GM12864 (cell line): ENCODE results near the gene TRIO.

ENCODE experiments used
- DNase-seq: peaks from one replicate; pipeline ENCODE4 v3.0.0-alpha.2; 2011; ENCODE audit warnings: low read depth
- H3K4me3 ChIP-seq: 2 replicates; pipeline ENCODE4 v1.5.1; 2011; ENCODE audit warnings: mild to moderate bottlenecking, low read depth, low read length, control low read depth
- TF ChIP-seq, protein P1 (sequence below): IDR thresholded peaks from 2 replicates; pipeline ENCODE4 v1.5.1; 2011; ENCODE audit warnings: low read depth, mild to moderate bottlenecking, moderate library complexity, low read length, control low read depth, inconsistent platforms; ENCODE audit errors: missing control alignments

TRIO gene

DNA sequence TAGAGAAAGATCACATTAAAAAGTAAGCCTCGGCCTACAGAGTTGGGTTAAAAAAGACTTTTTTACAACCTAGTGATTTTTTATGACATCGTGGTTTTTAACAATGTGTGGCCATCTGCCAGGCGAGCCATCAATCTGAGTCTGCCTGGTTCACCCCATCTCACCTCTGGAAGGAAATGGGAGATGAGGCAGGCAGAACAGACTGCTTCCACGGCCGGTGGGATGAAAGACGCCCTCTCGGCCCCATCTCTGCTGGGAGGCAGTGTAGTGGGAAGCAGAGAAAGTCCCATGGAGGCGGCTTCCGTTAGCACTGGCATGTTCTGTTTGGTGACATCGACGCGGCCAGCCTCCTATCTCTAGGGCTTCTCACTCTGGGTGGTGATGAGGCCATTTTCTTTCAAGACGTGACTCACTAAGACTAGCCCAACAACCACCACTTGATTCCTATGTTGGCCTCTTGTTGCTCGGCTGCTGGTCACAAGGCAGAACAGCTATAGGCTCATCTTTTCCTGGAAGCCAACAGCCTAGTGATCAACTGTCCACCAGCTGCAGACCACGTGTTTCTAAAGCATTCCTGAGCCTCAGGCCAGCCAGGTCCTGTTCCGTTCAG is 306.0 kb downstream of the TRIO start:
- no peak for DNase-seq
- TF ChIP-seq, protein P1, sequence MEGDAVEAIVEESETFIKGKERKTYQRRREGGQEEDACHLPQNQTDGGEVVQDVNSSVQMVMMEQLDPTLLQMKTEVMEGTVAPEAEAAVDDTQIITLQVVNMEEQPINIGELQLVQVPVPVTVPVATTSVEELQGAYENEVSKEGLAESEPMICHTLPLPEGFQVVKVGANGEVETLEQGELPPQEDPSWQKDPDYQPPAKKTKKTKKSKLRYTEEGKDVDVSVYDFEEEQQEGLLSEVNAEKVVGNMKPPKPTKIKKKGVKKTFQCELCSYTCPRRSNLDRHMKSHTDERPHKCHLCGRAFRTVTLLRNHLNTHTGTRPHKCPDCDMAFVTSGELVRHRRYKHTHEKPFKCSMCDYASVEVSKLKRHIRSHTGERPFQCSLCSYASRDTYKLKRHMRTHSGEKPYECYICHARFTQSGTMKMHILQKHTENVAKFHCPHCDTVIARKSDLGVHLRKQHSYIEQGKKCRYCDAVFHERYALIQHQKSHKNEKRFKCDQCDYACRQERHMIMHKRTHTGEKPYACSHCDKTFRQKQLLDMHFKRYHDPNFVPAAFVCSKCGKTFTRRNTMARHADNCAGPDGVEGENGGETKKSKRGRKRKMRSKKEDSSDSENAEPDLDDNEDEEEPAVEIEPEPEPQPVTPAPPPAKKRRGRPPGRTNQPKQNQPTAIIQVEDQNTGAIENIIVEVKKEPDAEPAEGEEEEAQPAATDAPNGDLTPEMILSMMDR: no peak

DNA sequence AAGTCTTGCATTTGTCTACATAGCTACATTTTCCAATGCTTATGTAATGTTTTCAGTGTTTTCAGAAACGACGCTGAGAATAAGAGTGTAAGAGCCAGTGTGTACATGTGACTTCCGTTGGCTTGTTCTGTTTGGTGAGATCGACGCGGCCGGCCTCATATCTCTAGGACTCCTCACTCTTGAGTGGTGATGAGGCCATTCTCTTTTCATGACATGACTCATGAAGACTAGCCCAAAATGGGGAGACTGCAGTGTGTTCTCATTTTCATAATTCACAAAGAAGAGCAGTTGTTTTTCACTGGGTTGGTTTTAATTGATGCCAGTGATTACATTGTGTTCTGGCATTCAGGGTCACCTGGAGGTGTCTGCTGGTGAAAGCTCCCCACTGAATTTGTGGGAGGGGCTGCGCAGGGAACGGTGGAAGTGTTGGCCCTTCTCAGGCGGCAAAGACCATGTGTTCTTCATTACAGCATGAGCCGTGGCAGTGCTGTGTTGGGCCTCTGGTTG is 306.9 kb downstream of the TRIO start:
- H3K4me3 ChIP-seq: no peak overlapping the region
- DNase-seq: no peak
- TF ChIP-seq, protein P1: no peak

More for the DNA sequence above, 306.0 kb downstream of the TRIO start:
- H3K4me3 ChIP-seq: no peak overlapping the region

DNA sequence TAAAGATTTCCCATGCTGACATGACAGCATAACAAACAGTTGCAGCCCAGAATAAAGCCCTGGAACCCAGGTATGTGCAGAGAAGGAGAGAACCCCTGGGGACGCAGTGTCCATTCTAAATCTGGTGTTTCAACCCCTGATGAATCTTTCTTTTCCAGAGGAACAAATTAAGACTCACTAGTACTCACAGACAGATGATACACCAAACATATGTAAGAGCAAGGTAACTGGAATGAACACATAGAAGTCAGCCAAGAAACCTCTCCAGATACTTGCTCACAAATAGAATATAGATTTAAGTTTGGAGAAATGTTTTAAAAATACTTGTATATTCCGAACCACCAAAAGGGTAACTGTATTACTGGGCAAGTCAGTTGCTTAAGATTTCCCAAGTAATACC is 307.6 kb downstream of the TRIO start:
- no peak for DNase-seq
- TF ChIP-seq, protein P1: no peak
- H3K4me3 ChIP-seq: no peak overlapping the region

DNA sequence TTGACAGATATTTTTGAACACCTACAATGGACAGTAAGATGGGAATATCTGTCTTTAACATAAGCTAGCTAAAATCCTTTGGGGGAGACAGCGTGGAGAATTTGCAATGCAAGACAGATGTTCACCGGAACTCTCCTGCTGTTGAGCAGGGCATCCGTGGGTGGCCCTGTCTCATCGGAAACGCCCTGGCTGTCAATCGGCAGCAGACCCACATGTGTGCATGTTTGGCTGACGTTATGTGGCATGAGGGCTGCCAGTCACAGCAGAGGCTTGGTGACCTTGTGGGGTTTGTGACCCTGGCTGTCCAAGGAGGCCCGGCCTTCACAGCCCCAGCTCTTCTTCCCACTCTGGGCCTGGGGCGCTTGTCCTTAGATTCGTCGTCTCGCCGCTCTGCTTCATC is 308.7 kb downstream of the TRIO start:
- no peak overlapping the region for H3K4me3 ChIP-seq
- DNase-seq: no peak
- TF ChIP-seq, protein P1: no peak

DNA sequence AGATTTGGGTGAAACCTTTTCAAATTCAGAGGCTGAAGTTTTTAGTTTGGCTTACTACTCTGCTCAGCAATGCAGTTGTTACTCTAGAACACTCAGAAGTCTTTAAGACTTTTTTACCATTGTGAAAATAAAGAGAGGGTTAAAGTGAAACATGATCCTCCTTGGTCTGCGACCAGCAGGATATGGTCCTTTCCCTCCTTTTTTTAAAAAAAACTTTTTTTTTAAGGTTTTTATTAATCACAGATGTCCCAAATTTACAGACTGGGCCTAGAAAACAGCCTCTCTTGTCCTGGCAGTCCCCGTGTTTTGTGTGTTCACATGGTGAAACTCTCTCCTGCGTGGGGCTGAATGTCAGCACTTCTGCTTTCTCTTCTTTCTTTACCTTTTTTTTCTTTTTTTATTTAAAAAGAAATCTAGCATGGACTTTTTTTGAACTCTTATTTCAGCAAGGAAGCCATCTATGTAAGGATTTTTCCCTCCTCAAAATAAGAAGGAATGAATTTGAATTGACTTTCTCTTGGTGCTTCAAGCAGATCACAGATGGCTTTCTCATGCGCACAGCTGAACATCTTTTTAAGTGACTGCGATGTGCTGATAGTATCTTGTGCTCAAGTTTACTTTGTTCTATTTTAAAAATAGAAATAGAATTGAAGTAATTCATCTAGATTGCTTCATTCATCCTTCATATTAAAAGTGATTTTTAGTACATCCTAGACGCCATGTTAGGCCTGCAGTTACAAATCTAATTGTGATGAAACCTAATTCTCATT is 309.7 kb downstream of the TRIO start:
- TF ChIP-seq, protein P1: no peak
- H3K4me3 ChIP-seq: no peak overlapping the region
- DNase-seq: no peak

DNA sequence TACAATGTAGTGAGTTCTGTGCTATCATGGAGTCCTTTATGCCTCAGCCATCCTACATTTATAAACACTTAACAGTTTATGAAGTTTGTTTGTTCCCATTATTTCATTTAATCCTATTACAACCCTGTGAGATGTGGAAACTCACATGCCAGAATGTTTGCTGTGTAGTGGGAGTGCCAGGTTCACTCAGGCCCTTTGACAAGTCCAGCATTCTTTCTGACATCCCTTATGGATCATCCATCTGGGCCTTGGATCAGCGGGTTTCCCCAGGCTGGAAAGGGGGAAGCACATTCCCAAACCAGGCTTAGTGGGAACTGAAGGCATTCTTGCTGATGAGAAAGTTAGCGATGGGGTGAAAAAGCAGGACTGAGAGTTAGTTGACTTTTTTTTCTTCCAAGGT is 310.3 kb downstream of the TRIO start:
- no peak for DNase-seq
- TF ChIP-seq, protein P1: no peak
- no peak overlapping the region for H3K4me3 ChIP-seq

DNA sequence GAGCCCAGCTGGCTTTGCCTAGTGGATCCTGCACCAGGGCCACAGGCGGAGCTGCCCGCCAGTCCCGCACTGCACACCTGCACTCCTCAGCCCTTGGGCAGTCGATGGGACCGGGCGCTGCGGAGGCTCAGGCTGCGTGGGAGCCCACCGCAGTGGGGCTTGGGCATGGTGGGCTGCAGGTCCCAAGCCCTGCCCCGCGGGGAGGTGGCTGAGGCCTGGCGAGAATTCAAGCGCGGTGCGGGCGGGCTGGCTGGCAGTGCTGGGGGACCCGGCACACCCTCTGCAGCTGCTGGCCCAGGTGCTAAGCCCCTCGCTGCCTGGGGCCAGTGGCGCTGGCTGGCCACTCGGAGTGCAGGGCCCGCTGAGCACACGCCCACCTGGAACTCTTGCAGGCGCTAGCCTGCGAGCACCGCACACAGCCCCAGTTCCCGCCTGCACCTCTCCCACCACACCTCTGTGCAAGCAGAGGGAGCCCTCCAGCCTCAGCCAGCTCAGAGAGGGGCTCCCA is 312.7 kb downstream of the TRIO start:
- H3K4me3 ChIP-seq: no peak overlapping the region
- TF ChIP-seq, protein P1: no peak
- no peak for DNase-seq
